Neural cell (in vitro differentiated cells): ENCODE results near the gene EPB41.

Source experiments
- CTCF ChIP-seq: fragments of 450-650 bp; IDR thresholded peaks from 2 replicates; pipeline ENCODE4 v1.5.1; 2014; ENCODE audit warnings: antibody characterized with exemption, mild to moderate bottlenecking, moderate library complexity; ENCODE audit not compliant: poor library complexity, severe bottlenecking
- EP300 ChIP-seq: fragments of 450-650 bp; conservative IDR thresholded peaks from 2 replicates; pipeline ENCODE4 v1.6.1; 2014; ENCODE audit warnings: antibody characterized with exemption, mild to moderate bottlenecking, moderate library complexity; ENCODE audit not compliant: poor library complexity, severe bottlenecking
- EZH2 ChIP-seq: fragments of 200-600, 300-800 bp; shearing (Covaris generic), sonication (generic); IDR thresholded peaks from 2 replicates; pipeline ENCODE4 v1.6.1; 2014; ENCODE audit warnings: antibody characterized with exemption, low read length, borderline replicate concordance, mild to moderate bottlenecking; ENCODE audit not compliant: insufficient read depth, poor library complexity, severe bottlenecking
- MXI1 ChIP-seq: fragments of 450-650 bp; conservative IDR thresholded peaks from 2 replicates; pipeline ENCODE4 v1.6.1; 2014; ENCODE audit warnings: antibody characterized with exemption, mild to moderate bottlenecking; ENCODE audit not compliant: poor library complexity, severe bottlenecking
- POLR2AphosphoS5 ChIP-seq: IDR thresholded peaks from 2 replicates; pipeline ENCODE4 v1.6.1; 2012
- RAD21 ChIP-seq: fragments of 450-650 bp; conservative IDR thresholded peaks from 2 replicates; pipeline ENCODE4 v1.6.1; 2014; ENCODE audit warnings: antibody characterized with exemption, mild to moderate bottlenecking, moderate library complexity
- REST ChIP-seq: IDR thresholded peaks from 2 replicates; pipeline ENCODE4 v1.6.1; 2012; ENCODE audit warnings: borderline replicate concordance
- SMC3 ChIP-seq: fragments of 450-650 bp; conservative IDR thresholded peaks from 2 replicates; pipeline ENCODE4 v1.6.1; 2014; ENCODE audit warnings: antibody characterized with exemption, mild to moderate bottlenecking, moderate library complexity; ENCODE audit not compliant: poor library complexity
- TAF1 ChIP-seq: IDR thresholded peaks from 2 replicates; pipeline ENCODE4 v1.6.1; 2012; ENCODE audit warnings: low read depth

GRCh38 chr1:29159773-29160172, 245.4 kb downstream of the EPB41 start:
- TF ChIP-seq CTCF, result no peak
- TF ChIP-seq EP300, result no peak
- TF ChIP-seq MXI1, result no peak
- no peak for TF ChIP-seq POLR2AphosphoS5
- no peak for TF ChIP-seq TAF1
- no peak for TF ChIP-seq RAD21
- no peak for TF ChIP-seq SMC3
- TF ChIP-seq REST, result no peak
- TF ChIP-seq EZH2, result no peak
